Measurements from ENCODE around the gene COL9A1. TPM values are rescaled to one million over a fixed set of nuclear protein-coding genes. Genes with fewer than 3 reads are reported as not detected.

The COL9A1 gene
- total RNA-seq, 1 experiment from 2014 or later, result not detected

DNA sequence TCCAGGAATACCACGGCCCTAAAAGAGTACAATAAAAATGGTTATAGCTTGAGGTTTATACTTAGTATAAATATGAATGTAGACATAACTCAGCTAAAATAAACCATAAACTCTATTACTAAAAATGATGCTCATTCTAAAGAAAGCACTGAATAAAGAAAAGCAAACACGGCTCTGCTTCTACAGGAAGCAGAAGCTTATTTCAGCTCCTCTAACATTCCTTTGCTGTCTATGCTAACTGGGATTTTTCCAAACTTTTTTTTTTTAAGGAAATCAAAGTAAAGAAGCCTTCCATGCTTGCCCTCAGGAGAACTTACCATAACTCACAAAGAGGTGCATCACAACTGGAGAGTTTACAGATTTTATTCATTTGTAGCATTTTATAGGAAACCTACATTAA, 30.8 kb downstream of the COL9A1 start:
- BruUV-seq (replicated peaks), result no TSS peak
- TF ChIP-seq, protein P1, sequence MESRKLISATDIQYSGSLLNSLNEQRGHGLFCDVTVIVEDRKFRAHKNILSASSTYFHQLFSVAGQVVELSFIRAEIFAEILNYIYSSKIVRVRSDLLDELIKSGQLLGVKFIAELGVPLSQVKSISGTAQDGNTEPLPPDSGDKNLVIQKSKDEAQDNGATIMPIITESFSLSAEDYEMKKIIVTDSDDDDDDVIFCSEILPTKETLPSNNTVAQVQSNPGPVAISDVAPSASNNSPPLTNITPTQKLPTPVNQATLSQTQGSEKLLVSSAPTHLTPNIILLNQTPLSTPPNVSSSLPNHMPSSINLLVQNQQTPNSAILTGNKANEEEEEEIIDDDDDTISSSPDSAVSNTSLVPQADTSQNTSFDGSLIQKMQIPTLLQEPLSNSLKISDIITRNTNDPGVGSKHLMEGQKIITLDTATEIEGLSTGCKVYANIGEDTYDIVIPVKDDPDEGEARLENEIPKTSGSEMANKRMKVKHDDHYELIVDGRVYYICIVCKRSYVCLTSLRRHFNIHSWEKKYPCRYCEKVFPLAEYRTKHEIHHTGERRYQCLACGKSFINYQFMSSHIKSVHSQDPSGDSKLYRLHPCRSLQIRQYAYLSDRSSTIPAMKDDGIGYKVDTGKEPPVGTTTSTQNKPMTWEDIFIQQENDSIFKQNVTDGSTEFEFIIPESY (IDR thresholded peaks at IDR 0.05; ENCODE audit: extremely low read depth, insufficient replicate concordance, low read length), result no peak
- TF ChIP-seq SIN3A (IDR thresholded peaks at IDR 0.05; ENCODE audit: low read depth) (no peak), CEBPB (IDR thresholded peaks at IDR 0.05; ENCODE audit: low read depth) (no peak), JUND (IDR thresholded peaks at IDR 0.05) (no peak), SP1 (IDR thresholded peaks at IDR 0.05; ENCODE audit: low read depth) (no peak), ELF1 (IDR thresholded peaks at IDR 0.05; ENCODE audit: borderline replicate concordance, low read depth) (no peak), FOSL1 (IDR thresholded peaks at IDR 0.05; ENCODE audit: low read depth) (no peak), ZFX (IDR thresholded peaks at IDR 0.05) (no peak), RAD21 (IDR thresholded peaks at IDR 0.05; ENCODE audit: low read depth) (no peak), POLR2A (IDR thresholded peaks at IDR 0.05; ENCODE audit: borderline replicate concordance, extremely low read depth, insufficient read depth, insufficient read length) (no peak), SRF (IDR thresholded peaks at IDR 0.05; ENCODE audit: low read depth) (no peak), CBX3 (IDR thresholded peaks at IDR 0.05; ENCODE audit: low read depth) (no peak), EZH2 (IDR thresholded peaks at IDR 0.05) (no peak)
- TF ChIP-seq, protein P2, sequence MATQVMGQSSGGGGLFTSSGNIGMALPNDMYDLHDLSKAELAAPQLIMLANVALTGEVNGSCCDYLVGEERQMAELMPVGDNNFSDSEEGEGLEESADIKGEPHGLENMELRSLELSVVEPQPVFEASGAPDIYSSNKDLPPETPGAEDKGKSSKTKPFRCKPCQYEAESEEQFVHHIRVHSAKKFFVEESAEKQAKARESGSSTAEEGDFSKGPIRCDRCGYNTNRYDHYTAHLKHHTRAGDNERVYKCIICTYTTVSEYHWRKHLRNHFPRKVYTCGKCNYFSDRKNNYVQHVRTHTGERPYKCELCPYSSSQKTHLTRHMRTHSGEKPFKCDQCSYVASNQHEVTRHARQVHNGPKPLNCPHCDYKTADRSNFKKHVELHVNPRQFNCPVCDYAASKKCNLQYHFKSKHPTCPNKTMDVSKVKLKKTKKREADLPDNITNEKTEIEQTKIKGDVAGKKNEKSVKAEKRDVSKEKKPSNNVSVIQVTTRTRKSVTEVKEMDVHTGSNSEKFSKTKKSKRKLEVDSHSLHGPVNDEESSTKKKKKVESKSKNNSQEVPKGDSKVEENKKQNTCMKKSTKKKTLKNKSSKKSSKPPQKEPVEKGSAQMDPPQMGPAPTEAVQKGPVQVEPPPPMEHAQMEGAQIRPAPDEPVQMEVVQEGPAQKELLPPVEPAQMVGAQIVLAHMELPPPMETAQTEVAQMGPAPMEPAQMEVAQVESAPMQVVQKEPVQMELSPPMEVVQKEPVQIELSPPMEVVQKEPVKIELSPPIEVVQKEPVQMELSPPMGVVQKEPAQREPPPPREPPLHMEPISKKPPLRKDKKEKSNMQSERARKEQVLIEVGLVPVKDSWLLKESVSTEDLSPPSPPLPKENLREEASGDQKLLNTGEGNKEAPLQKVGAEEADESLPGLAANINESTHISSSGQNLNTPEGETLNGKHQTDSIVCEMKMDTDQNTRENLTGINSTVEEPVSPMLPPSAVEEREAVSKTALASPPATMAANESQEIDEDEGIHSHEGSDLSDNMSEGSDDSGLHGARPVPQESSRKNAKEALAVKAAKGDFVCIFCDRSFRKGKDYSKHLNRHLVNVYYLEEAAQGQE (IDR thresholded peaks at IDR 0.05; ENCODE audit: low read depth), result no peak
- TF ChIP-seq, protein P3, sequence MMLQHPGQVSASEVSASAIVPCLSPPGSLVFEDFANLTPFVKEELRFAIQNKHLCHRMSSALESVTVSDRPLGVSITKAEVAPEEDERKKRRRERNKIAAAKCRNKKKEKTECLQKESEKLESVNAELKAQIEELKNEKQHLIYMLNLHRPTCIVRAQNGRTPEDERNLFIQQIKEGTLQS (IDR thresholded peaks at IDR 0.05), result no peak
- TF ChIP-seq, protein P4, sequence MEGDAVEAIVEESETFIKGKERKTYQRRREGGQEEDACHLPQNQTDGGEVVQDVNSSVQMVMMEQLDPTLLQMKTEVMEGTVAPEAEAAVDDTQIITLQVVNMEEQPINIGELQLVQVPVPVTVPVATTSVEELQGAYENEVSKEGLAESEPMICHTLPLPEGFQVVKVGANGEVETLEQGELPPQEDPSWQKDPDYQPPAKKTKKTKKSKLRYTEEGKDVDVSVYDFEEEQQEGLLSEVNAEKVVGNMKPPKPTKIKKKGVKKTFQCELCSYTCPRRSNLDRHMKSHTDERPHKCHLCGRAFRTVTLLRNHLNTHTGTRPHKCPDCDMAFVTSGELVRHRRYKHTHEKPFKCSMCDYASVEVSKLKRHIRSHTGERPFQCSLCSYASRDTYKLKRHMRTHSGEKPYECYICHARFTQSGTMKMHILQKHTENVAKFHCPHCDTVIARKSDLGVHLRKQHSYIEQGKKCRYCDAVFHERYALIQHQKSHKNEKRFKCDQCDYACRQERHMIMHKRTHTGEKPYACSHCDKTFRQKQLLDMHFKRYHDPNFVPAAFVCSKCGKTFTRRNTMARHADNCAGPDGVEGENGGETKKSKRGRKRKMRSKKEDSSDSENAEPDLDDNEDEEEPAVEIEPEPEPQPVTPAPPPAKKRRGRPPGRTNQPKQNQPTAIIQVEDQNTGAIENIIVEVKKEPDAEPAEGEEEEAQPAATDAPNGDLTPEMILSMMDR (IDR thresholded peaks at IDR 0.05 in 2 of 3, conservative IDR thresholded peaks at IDR 0.05 in 1 of 3; ENCODE audit: borderline replicate concordance in 1 of 3, insufficient read depth in 1 of 3, low read depth in 2 of 3, low read length in 2 of 3), result no peak
- Histone ChIP-seq H3K79me2 (ENCODE audit: insufficient read depth, low read length) (no peaks in the 10 kb centered on the region), H3K4me1 (ENCODE audit: control insufficient read depth in 1 of 2, insufficient read depth in 2 of 2, low read length in 2 of 2) (no peaks in the 10 kb centered on the region), H4K20me1 (ENCODE audit: insufficient read depth) (no peaks in the 10 kb centered on the region), H3K9ac (ENCODE audit: low read length) (no peak overlapping the region), H3K36me3 (ENCODE audit: control insufficient read depth in 1 of 2, insufficient read depth in 2 of 2, low read length in 2 of 2) (no peaks in the 10 kb centered on the region), H3K27ac (ENCODE audit: low read depth, low read length) (no peak overlapping the region), H3K4me3 (replicated peaks in 1 of 2; ENCODE audit: low read depth in 1 of 2, low read length in 2 of 2) (no peak overlapping the region), H3K27me3 (ENCODE audit: insufficient read depth, low read length) (peaks cover 32% of the 10 kb centered on the region), H2AFZ (ENCODE audit: low read depth, low read length, poor library complexity, severe bottlenecking) (no peak overlapping the region), H3K9me2 (ENCODE audit: insufficient read depth) (no peaks in the 10 kb centered on the region), H3K4me2 (ENCODE audit: low read length) (no peak overlapping the region), H3K9me3 (ENCODE audit: control insufficient read depth in 1 of 2, insufficient read depth in 1 of 2, low read depth in 1 of 2, low read length in 2 of 2) (no peaks in the 10 kb centered on the region)
- POLR2A ChIA-PET, result no interaction called here
- no peak for DNase-seq (ENCODE audit: low read depth, low spot score)
- RAD21 ChIA-PET (ENCODE audit: low non-redundant PET in 1 of 2, low total read pairs in 2 of 2, uncharacterized antibody in 2 of 2, unreplicated experiment in 2 of 2), result no interaction called here
- ATAC-seq, result no peak
- CTCF ChIA-PET, result no interaction called here
- intact Hi-C loops (cut with micrococcal nuclease), result no loop called here

Data from HCT116 (cell line).